Transverse colon (tissue), 4 donors: Measurements from ENCODE around the gene ACSF3.

ENCODE experiments used
- EP300 ChIP-seq: sonication (generic); formaldehyde crosslinking; IDR thresholded peaks from one replicate; pipeline ENCODE4 v1.6.1; 2017; ENCODE audit warnings: antibody characterized with exemption, low read depth
- POLR2A ChIP-seq: fragments of 450-650 bp; IDR thresholded peaks from one replicate; pipeline ENCODE4 v1.6.1; 2016; ENCODE audit warnings: antibody characterized with exemption, mild to moderate bottlenecking, moderate library complexity
- POLR2AphosphoS5 ChIP-seq, 3 donors: sonication (generic); formaldehyde crosslinking; IDR thresholded peaks; one replicate each; pipeline ENCODE4 v1.6.1; 2016; ENCODE audit warnings: antibody characterized with exemption in 3 of 3
- TF ChIP-seq, protein P1 (sequence below), 5 experiments: fragments of 200-600 bp in 3 of 5; fragments of 450-650 bp in 2 of 5; sonication (generic) in 3 of 5; IDR thresholded peaks; 1 replicate in 2 of 5; 2 replicates in 3 of 5; pipeline ENCODE4 v1.5.1; 2016 to 2017; ENCODE audit warnings: antibody characterized with exemption in 5 of 5, inconsistent platforms in 3 of 5, mild to moderate bottlenecking in 2 of 5, moderate library complexity in 1 of 5

DNA sequence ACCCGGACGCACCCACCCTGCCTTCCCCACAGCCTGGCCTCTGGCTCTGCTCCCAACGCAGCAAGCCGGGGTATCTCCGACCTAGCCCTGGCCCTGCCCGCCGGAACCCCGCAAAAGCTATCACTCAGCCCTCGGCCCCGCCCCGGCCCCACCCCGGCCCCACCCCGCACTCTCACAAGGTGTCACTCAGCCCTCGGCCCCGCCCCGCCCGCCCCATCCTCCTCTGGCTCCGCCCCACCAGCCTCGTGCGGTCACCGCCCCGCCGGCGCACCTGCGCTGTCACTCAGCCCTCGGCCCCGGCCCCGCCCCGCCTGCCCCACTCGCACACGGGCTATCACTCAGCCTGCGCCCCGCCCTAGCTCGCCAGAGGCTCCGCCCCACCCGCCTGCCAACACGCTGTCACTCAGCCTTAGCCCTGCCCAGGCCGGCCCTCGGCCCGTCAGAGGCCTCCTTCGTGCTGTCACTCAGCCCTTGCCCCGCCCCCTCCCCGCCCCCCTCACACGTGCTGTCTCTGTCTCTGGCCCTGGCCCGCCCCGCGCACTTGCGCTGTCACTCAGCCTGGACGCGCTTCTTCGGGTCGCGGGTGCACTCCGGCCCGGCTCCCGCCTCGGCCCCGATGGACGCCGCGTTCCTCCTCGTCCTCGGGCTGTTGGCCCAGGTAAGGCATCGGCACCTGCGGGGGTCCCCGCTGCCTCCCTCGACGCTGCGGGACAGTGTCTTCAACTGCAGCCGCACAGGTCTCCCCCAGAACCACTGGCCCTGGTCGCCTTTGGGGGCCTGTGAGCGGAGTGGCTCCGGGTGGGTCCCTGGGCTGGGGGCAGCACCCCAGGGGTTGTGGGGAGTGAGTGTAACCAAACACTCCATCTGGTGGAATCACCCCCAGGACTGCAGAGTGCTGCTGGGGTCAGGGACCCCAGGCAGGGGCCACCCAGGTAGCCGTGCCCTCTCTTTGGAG, 77.8 kb downstream of the ACSF3 start, which contains the start of gene CDH15:
- TF ChIP-seq POLR2A (no peak), EP300 (no peak), POLR2AphosphoS5 (IDR thresholded peaks at IDR 0.05) (no peak)
- TF ChIP-seq, protein P1, sequence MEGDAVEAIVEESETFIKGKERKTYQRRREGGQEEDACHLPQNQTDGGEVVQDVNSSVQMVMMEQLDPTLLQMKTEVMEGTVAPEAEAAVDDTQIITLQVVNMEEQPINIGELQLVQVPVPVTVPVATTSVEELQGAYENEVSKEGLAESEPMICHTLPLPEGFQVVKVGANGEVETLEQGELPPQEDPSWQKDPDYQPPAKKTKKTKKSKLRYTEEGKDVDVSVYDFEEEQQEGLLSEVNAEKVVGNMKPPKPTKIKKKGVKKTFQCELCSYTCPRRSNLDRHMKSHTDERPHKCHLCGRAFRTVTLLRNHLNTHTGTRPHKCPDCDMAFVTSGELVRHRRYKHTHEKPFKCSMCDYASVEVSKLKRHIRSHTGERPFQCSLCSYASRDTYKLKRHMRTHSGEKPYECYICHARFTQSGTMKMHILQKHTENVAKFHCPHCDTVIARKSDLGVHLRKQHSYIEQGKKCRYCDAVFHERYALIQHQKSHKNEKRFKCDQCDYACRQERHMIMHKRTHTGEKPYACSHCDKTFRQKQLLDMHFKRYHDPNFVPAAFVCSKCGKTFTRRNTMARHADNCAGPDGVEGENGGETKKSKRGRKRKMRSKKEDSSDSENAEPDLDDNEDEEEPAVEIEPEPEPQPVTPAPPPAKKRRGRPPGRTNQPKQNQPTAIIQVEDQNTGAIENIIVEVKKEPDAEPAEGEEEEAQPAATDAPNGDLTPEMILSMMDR (IDR thresholded peaks at IDR 0.05) = no peak
